Activated T-cell treated with anti-CD3 and anti-CD28 coated beads for 4 hours (primary cell): ENCODE results near the gene CPNE7.

ENCODE experiments used
- DNase-seq: peaks from one replicate; pipeline ENCODE4 v3.0.0-alpha.2; 2020

CPNE7 gene

DNA sequence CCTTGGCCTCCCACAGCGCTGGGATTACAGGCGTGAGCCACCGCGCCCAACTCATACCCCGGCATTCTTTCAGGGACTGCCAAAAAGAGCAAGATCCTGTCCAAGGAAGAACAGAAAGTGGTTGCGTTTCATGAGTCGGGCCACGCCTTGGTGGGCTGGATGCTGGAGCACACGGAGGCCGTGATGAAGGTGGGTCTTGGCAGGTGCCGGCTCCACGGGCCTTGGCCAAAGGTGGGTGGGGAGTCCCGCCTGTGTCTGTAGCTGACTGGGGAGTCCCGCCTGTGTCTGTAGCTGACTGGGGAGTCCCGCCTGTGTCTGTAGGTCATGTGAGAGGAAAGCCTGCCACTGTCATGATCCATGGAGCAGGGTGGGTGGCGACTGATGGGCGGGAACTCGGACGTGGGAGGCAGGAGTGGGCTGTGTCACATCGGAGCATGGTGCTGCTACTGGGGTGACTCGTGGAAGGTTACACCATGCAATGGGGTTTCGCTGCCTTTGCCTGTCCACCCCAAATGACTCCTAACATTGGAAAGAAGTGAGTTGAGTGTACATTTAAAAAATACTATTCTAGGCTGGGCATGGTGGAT is 25.0 kb upstream of the CPNE7 start:
- no peak for DNase-seq

DNA sequence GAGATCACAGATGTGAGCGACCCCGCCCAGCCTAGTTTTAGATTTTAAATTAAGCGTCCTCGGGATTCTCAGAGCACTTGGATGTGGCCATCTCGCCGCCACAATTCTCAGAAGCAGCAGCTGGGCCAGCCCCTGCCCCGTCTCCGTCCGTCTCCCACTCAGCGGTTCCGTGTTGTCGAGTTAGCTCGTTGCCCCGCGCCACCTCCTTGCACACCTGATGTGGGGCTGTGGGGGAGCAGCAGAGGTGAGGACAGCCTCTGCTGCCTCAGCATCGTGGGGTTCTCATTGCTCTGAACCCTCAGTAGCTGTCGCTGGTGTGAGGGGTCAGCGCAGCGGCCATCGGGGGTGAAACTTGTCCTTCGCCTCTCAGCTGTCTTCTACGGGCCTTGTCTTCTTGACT is 23.2 kb upstream of the CPNE7 start:
- DNase-seq = no peak

DNA sequence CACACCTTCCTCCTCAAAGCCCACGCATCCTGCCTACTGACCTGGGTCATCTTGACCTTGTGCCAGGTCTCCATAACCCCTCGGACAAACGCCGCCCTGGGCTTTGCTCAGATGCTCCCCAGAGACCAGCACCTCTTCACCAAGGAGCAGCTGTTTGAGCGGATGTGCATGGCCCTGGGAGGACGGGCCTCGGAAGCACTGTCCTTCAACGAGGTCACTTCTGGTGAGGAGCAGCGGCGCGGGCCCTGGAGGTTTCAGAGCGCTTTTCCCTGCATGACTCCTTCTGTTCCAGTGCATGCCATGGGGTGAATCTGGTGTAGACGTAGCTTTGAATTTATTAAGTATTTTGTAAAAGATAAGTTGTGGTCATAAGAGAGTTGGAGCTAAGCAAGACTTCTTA is 22.6 kb upstream of the CPNE7 start:
- DNase-seq = no peak

DNA sequence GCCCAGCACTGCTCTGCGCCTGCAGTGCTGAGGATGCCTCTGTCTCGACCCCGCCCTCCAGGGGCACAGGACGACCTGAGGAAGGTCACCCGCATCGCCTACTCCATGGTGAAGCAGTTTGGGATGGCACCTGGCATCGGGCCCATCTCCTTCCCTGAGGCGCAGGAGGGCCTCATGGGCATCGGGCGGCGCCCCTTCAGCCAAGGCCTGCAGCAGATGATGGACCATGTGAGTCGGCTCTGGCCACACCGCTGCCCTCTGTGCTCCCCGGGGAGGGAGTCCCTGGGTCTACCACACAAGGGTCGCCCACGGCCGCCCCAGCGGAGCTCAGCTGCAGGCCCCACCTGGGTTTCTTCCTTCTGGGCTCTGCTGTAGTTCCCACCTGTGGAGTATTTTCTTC is 21.8 kb upstream of the CPNE7 start:
- DNase-seq = no peak

DNA sequence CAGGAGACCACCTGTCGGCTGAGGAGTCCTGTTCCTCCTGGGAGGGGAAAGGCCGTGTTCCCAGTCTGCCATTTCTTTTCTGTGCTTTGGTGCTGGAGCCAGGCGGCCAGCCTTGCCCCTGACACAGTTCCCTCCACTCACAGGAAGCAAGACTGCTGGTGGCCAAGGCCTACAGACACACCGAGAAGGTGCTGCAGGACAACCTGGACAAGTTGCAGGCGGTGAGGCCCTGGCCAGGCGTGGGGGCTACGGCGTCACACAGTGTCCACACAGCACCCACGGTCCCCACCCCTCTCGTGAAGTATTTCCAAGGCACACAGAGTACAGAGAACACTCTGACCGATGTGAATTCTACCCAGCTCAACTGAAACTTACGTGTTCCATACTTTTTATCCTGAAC is 21.2 kb upstream of the CPNE7 start:
- DNase-seq = no peak

DNA sequence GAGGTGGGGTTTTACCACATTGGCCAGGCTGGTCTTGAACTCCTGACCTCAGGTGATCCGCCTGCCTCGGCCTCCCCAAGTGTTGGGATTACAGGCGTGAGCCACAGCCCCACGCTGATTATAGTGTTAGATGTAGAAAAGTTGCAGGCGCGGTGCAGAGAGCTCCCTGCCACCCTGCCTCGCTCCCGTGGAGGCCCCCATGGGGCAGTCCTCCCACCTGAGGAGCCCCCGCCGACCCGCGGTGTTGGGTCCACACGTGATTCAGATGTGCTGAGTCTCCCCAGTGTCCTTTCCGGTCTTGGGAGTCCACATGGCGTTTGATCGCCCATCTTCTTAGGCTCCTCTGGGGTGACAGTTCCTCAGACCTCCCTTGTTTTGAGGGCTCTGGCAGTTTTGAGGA is 20.3 kb upstream of the CPNE7 start:
- no peak for DNase-seq

DNA sequence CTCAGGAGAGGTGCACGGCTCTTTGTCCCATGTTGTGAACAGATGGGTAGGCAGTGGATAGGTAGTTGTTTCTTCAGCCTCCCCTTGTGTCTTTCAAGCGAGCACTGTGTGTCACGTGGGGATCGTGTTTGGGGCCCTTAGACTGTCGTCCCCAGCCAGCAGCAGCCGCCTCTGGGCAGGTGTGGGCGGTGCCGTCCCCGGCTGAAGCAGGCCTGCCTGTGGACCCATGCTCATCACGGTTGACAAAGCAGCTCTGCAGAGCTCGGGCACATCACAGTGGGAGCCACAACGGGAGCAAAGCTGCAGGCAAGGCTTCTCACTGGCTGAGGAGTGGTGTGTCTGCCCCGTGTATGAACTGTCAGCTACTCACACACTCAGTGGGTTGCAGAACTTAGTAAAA is 19.8 kb upstream of the CPNE7 start:
- DNase-seq = no peak

DNA sequence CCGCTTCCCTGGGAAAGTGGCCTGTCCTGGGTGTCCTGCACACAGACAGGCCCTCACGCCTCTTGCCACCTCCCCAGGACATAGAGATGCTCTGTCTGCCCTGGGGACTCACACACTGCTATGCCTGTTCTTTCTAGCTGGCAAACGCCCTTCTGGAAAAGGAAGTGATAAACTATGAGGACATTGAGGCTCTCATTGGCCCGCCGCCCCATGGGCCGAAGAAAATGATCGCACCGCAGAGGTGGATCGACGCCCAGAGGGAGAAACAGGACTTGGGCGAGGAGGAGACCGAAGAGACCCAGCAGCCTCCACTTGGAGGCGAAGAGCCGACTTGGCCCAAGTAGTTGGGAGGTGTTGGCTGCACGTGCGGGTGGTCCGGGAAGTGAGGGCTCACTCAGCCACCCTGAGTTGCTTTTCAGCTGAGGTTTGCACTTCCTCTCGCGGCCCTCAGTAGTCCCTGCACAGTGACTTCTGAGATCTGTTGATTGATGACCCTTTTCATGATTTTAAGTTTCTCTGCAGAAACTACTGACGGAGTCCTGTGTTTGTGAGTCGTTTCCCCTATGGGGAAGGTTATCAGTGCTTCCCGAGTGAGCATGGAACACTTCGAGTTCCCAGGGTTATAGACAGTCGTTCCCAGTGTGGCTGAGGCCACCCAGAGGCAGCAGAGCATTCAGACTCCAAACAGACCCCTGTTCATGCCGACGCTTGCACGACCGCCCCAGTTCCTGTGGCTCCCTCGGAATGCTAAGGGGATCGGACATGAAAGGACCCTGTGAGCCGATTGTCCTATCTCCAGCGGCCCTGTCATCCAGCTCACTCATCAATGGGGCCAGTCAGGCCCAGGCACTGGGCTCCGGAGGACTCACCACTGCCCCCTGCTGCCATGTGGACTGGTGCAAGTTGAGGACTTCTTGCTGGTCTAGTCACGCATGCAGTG is 18.5 kb upstream of the CPNE7 start:
- DNase-seq = peak; percentile 80

DNA sequence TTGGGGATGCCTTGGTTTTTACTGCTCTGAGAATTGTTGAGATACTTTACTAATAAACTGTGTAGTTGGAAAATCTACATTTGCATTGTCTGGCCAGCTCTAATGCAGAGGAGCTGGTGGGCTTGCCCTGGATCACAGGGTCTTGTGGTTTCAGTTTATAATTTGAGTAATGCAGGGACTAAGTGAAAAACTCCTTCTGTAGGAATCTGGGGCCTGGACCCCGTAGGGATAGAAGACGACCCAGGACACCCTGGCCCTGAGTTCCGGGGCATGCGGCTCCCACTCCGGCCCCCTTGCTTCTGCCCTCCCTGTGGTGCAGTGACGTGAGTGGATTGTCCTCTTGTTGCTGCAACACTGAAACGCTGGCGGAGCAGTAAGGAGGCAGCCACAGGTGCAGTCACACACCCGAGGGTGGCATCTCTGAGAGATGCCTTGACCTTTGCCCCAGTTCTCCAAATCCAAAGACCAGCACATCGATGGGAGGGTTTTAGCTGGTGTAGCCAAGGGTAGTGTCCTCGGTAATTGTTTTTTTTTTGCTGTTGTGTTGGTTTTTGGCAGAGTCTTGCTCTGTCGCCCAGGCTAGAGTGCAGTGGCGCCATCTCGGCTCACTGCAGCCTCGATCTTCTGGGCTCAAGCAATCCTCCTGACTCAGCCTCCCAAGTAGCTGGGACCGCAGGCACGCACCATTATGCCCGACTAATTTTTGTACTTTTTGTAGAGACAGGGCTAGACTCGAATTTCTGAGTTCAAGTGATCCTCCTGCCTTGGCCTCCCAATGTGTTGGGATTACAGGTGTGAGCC is 17.7 kb upstream of the CPNE7 start:
- DNase-seq = no peak

DNA sequence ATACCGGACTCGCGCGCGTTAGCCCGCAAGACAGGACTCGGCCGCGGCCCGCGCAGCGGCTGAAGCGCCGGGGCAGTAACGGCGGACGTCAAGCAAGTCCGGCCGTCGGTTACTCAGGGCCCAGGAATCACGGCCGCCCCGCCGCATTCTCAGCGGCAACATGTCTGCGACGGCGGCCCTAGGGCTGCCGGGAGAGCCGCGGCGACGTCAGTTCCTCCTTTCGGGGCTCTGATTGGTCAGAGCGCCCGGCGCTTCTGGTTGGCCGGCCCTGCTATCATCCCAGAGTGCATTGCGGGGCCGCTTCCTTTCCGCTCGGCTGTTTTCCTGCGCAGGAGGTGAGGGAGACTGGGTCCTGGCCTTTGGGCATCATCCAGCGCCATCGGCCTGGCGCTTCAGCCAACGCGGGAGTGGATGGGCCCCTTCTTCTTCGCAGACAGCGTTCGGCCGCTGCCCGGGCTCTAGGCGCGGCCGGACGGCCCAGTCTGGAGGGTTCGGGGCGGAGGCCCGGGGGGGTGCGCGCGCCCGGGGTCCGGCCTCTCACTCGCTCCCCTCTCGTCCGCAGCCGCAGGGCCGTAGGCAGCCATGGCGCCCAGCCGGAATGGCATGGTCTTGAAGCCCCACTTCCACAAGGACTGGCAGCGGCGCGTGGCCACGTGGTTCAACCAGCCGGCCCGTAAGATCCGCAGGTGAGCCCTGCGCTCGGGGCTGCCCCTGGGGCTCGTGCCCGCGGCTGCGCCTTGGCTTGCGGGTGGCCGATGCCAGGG is 15.0 kb upstream of the CPNE7 start, which contains the start of gene RPL13:
Gene RPL13, plus strand, starts transcription at position 305 of the 764 bp plus-strand sequence. Its CDS starts 278 bp downstream, at position 583.
- peak; percentile 88 for DNase-seq

DNA sequence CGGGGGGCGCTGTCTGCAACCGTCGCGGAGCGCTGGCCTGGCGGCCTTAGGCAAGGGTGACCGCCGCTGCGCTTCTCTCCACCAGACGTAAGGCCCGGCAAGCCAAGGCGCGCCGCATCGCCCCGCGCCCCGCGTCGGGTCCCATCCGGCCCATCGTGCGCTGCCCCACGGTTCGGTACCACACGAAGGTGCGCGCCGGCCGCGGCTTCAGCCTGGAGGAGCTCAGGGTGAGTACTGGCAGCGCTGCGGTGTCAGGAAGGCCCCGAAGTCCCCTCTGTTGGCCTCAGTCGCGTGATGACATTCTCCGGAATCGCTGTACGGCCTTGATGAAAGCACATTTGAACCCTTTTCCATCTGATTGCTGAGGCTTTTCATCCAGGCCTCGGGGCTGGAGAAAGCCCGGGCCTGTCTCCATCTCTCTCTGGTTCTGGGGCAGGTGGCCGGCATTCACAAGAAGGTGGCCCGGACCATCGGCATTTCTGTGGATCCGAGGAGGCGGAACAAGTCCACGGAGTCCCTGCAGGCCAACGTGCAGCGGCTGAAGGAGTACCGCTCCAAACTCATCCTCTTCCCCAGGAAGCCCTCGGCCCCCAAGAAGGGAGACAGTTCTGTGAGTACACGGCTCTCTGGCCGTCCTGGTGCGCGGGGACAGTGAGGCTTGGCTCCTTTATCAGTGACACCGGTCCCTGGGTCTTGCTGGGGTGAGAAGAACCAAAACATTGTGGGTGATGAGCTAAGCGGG is 14.2 kb upstream of the CPNE7 start:
- no peak for DNase-seq

DNA sequence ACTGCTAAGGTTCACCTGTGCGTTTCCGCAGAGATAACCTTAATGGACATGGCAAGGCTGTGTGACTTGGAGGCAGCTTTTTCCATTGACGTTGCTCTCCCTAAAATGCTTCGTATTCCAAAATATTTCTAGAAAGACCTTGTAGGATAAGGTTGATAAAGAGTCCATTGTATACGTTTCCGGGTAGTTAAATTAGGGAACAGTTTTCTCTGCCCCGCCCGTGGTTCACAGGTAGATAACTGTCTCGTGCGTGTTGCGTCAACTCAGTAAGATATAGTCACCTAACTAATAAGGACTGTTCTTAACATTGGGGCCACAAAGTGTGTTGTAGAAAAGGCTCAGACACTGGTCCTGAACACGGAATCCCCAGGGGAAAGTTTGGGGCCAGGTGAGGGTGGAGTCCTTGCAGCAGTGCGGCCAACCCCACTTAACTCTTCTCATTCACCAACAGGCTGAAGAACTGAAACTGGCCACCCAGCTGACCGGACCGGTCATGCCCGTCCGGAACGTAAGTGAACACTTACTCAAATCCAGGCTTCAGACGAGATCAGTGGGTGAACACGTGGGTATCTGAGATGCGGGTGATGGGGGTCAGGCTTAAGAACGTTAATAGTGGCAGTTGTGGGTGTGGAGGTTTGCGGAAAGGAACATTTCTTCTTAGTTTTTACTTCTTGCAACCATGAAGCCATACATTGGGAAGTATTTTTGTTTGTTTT is 13.5 kb upstream of the CPNE7 start:
- DNase-seq = no peak

DNA sequence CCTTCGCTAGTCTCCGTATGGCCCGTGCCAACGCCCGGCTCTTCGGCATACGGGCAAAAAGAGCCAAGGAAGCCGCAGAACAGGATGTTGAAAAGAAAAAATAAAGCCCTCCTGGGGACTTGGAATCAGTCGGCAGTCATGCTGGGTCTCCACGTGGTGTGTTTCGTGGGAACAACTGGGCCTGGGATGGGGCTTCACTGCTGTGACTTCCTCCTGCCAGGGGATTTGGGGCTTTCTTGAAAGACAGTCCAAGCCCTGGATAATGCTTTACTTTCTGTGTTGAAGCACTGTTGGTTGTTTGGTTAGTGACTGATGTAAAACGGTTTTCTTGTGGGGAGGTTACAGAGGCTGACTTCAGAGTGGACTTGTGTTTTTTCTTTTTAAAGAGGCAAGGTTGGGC is 12.6 kb upstream of the CPNE7 start:
- no peak for DNase-seq

DNA sequence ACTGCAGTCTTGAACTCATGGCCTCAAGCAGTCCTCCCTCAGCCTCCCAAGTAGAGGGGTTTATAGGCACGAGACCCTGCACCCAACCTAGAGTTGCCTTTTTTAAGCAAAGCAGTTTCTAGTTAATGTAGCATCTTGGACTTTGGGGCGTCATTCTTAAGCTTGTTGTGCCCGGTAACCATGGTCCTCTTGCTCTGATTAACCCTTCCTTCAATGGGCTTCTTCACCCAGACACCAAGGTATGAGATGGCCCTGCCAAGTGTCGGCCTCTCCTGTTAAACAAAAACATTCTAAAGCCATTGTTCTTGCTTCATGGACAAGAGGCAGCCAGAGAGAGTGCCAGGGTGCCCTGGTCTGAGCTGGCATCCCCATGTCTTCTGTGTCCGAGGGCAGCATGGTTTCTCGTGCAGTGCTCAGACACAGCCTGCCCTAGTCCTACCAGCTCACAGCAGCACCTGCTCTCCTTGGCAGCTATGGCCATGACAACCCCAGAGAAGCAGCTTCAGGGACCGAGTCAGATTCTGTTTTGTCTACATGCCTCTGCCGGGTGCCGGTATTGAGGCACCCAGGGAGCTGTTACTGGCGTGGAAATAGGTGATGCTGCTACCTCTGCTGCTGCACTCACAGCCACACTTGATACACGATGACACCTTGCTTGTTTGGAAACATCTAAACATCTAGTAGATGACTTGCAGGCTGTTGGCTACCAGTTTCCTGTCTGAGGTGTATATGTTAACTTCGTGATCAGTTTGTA is 11.7 kb upstream of the CPNE7 start:
- no peak for DNase-seq

DNA sequence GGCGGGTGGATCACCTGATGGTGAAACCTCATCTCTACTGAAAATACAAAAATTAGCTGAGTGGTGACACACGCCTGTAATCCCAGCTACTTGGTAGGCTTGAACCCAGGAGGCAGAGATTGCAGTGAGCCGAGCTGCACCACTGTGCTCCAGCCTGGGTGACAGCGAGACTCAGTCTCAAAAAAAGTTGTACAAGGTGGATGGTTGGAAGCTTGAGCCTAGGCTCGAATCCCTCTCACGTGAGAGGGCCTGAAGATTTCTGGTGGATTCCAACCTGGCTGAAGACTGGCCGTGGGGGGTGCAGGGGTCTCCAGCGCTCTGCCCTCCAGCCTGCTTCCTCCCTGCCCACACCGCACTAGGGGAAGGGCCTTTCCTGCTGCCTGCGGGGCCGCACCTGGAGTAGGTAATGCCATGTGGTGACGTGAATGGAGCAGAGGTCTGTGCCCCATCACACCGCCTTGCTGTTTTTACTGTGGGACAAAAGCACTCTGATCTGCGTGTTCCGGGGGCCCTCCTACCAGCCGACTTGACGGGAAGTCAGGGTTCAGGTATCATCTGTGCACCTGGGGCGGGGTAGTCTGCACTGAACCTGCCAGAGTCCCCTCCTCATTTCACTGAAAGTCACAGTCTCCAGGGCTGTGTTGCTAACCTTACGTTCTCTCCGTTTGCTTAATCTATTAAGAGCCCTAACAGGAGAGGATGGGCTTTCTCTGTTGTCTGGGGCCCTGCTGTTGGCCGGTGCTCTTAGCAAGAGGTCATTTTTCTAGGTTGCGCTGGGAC is 10.9 kb upstream of the CPNE7 start:
- DNase-seq = no peak

DNA sequence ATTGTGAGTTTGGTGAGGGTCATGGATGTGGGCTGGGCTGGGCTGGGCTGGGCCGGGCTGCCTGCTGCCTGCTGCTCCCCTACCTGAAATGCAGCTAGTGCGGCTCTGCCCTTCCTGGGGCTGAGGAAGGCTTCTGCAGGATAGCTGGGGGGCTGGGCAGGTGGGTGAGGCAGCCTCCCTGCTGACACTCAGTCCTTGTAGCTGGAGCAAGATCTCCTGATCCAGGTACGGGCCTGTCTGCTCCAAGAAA is 10.4 kb upstream of the CPNE7 start:
- DNase-seq = no peak

DNA sequence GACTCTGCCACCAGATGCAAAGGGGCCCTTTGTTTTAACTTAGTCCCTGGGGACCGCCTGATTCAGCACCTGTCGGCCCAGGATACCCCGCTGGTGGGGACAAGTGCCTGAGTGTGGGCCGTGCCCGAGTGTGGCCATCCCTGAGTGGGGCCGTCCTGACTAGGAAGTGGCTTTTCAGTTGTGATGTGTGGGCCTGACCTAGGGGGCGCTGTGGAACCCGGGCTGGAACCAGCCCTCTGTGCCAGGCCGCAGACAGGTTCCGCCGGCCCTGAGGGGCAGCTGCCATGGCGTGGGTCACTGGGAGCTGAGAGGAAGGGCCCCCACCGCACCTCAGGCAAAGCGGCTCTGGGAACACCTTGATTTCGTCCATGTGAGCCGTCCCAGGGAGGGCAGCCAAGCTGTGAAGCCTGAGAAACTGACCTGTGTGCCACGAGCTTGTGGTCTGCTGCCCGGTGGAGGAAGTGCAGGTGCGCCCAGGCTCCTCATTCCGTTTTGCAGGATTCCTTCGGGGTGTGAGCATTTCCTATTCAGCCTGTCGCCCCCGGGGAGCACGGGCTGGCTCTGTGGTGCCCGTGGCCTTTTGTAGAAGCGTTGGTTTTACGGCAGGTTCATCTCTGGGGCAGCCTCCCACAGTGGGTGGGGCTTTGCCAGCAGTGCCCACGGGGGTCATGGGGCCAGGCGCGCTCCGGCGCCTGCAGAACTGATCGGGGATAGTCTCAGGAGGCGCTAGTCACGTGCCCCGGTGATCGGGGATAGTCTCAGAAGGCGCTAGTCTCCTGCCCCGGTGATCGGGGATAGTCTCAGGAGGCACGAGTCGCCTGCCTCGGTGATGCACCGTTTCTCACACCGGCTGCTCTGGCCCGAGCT is 9.8 kb upstream of the CPNE7 start:
- DNase-seq = peak; percentile 26

DNA sequence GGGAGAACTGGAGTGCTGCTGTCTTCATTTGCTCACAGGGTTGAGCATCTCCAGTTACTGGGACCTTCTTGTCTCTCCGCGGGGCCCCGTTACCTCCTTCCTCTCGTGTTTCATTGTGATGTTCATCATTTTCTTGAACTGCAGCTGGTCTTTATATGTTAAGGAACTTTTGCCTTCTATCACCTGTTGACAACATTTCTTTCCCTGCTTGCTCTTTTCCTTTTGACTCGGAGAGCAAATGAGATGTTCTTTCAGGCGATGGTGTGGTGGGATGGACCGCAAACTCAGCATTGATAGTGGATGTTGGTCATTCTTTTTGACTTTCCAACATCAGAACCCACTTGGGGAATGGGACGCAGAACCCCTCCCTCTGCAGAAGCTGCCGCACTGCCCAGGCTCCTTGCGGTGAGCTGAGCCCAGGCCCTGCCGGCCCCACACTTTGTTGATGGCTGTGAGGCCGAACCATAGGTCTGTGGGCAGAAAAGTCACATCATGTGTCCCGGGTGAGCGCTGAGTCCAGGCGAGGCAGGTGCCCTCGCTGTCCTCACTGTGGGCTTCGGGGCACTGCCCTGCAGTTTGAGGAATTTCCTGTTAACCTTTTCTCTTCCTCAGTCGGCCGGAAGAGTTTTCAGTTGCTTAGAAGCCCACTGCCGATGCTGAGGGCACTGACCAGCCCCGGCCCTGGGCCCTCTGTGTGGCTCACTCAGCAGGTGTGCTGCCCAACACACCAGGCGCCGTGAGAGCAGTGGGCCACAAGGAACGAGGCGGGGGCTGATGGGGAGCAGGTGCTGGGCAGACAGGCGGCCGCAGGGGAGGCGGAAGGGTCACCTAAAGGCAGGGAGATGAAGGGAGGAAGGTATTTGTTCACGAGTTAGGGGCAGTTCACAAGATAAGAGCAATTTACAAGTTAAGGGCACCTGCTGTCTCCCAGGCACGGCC is 7.6 kb upstream of the CPNE7 start:
- no peak for DNase-seq
